HG03196 (cell line): ENCODE results near the gene PDLIM4.
A peak's percentile ranks its signal among the peaks of the same experiment; 100 is the strongest.

Experiments
- ATAC-seq: cut with Tn5 transposase; IDR thresholded peaks from one replicate; pipeline ENCODE4 v1.9.1; 2021; ENCODE audit not compliant: unreplicated experiment

PDLIM4 gene

GRCh38 chr5:132257131-132258101 lies at the start of gene PDLIM4:
Gene PDLIM4, plus strand, starts transcription at chr5:132257696. Its CDS starts 39 bp downstream, at chr5:132257735.
- ATAC-seq, result no peak

GRCh38 chr5:132207778-132208177 lies 49.7 kb upstream of the PDLIM4 start:
- no peak for ATAC-seq

GRCh38 chr5:132209131-132209530 lies 48.4 kb upstream of the PDLIM4 start:
- ATAC-seq, result no peak

GRCh38 chr5:132209901-132210545 lies 47.5 kb upstream of the PDLIM4 start:
- ATAC-seq, result no peak

- no peak for ATAC-seq
Observed at GRCh38 chr5:132210944-132211343, 46.6 kb upstream of the PDLIM4 start.

GRCh38 chr5:132211787-132212186 lies 45.7 kb upstream of the PDLIM4 start:
- no peak for ATAC-seq

GRCh38 chr5:132213666-132214065 lies 43.8 kb upstream of the PDLIM4 start:
- ATAC-seq, result no peak

GRCh38 chr5:132214491-132214890 lies 43.0 kb upstream of the PDLIM4 start:
- no peak for ATAC-seq

GRCh38 chr5:132215329-132215728 lies 42.2 kb upstream of the PDLIM4 start:
- no peak for ATAC-seq

GRCh38 chr5:132218321-132218720 lies 39.2 kb upstream of the PDLIM4 start:
- ATAC-seq, result no peak

- ATAC-seq, result no peak
Observed at GRCh38 chr5:132219289-132219970, 38.1 kb upstream of the PDLIM4 start.

- ATAC-seq, result no peak
Observed at GRCh38 chr5:132219981-132220380, 37.5 kb upstream of the PDLIM4 start.

GRCh38 chr5:132220491-132220890 lies 37.0 kb upstream of the PDLIM4 start:
- no peak for ATAC-seq

- no peak for ATAC-seq
Observed at GRCh38 chr5:132221781-132222648, 35.5 kb upstream of the PDLIM4 start.

- ATAC-seq, result peak; percentile 57
Observed at GRCh38 chr5:132222649-132223038, 34.9 kb upstream of the PDLIM4 start.

GRCh38 chr5:132223861-132224260 lies 33.6 kb upstream of the PDLIM4 start:
- no peak for ATAC-seq

- no peak for ATAC-seq
Observed at GRCh38 chr5:132224716-132225115, 32.8 kb upstream of the PDLIM4 start.

- no peak for ATAC-seq
Observed at GRCh38 chr5:132225165-132226032, 32.1 kb upstream of the PDLIM4 start.

GRCh38 chr5:132226516-132227234 lies 30.8 kb upstream of the PDLIM4 start:
- ATAC-seq, result no peak
